ENCODE measurements around the gene EDIL3.

GRCh38 chr5:84125216-84125615, 259.5 kb downstream of the EDIL3 start:
- TF ChIP-seq POLR2AphosphoS5 (IDR thresholded peaks at IDR 0.05; ENCODE audit: low read depth, low read length) (no peak), POLR2A (IDR thresholded peaks at IDR 0.05; ENCODE audit: low read depth, low read length) (no peak), TAF1 (IDR thresholded peaks at IDR 0.05; ENCODE audit: low read depth, low read length) (no peak), PAX5 (IDR thresholded peaks at IDR 0.05; ENCODE audit: insufficient read depth, low read length, severe bottlenecking) (no peak)

Data from GM12891 (cell line).